ENCODE data around the gene FBXW2. TPM values are rescaled to one million over a fixed set of nuclear protein-coding genes. Genes with fewer than 3 reads are reported as not detected.
A peak's percentile ranks its signal among the peaks of the same experiment; 100 is the strongest.

FBXW2 gene
- total RNA-seq, 2 donors from 2014 or later, result 72.6 to 78.5 TPM

- Mint-ChIP-seq H3K27ac (no peak overlapping the region), H3K9me3 (no peaks in the 10 kb centered on the region), H3K4me1 (ENCODE audit: low read depth) (no peaks in the 10 kb centered on the region), H3K27me3 (ENCODE audit: low read depth) (no peaks in the 10 kb centered on the region), H3K4me3 (no peak overlapping the region), H3K36me3 (ENCODE audit: insufficient read depth in 2 of 2) (no peaks in the 10 kb centered on the region)
- DNase-seq (no peak), ATAC-seq (replicated peaks in 1 of 2) (no peak)
Observed at GRCh38 chr9:120734607-120735410, 58.4 kb downstream of the FBXW2 start.

- H3K9me3 Mint-ChIP-seq, result no peaks in the 10 kb centered on the region
- no peak for DNase-seq
- no peak for ATAC-seq (replicated peaks in 1 of 2)
- no peak overlapping the region for H3K4me3 Mint-ChIP-seq
- no peaks in the 10 kb centered on the region for H3K4me1 Mint-ChIP-seq (ENCODE audit: low read depth)
- no peaks in the 10 kb centered on the region for H3K36me3 Mint-ChIP-seq (ENCODE audit: insufficient read depth in 2 of 2)
- H3K27ac Mint-ChIP-seq, result no peak overlapping the region
- H3K27me3 Mint-ChIP-seq (ENCODE audit: low read depth), result no peaks in the 10 kb centered on the region
Observed at GRCh38 chr9:120733190-120733589, 60.0 kb downstream of the FBXW2 start.

GRCh38 chr9:120730654-120731514 lies 62.3 kb downstream of the FBXW2 start:
- Mint-ChIP-seq H3K4me1 (ENCODE audit: low read depth) (peaks cover 8% of the 10 kb centered on the region), H3K27ac (no peak overlapping the region)
- DNase-seq, result no peak

GRCh38 chr9:120729791-120730241 lies 63.4 kb downstream of the FBXW2 start:
- Mint-ChIP-seq H3K27me3 (ENCODE audit: low read depth) (no peaks in the 10 kb centered on the region), H3K36me3 (ENCODE audit: insufficient read depth in 2 of 2) (no peaks in the 10 kb centered on the region), H3K4me3 (no peak overlapping the region), H3K4me1 (ENCODE audit: low read depth) (peaks cover 8% of the 10 kb centered on the region), H3K9me3 (no peaks in the 10 kb centered on the region), H3K27ac (no peak overlapping the region)
- ATAC-seq (replicated peaks in 1 of 2) (peak in 1 of 2 donors; percentile 28), DNase-seq (no peak)

More at GRCh38 chr9:120730654-120731514, 62.3 kb downstream of the FBXW2 start:
- H3K9me3 Mint-ChIP-seq, result no peaks in the 10 kb centered on the region
- H3K36me3 Mint-ChIP-seq (ENCODE audit: insufficient read depth in 2 of 2), result no peaks in the 10 kb centered on the region
- no peak for ATAC-seq (replicated peaks in 1 of 2)
- H3K4me3 Mint-ChIP-seq, result no peak overlapping the region
- no peaks in the 10 kb centered on the region for H3K27me3 Mint-ChIP-seq (ENCODE audit: low read depth)

GRCh38 chr9:120726484-120726883 lies 66.7 kb downstream of the FBXW2 start:
- no peaks in the 10 kb centered on the region for H3K27me3 Mint-ChIP-seq (ENCODE audit: low read depth)
- H3K4me1 Mint-ChIP-seq (ENCODE audit: low read depth), result peaks cover 8% of the 10 kb centered on the region
- H3K4me3 Mint-ChIP-seq, result no peak overlapping the region
- ATAC-seq (replicated peaks in 1 of 2) (peak in 1 of 2 donors; percentile 26), DNase-seq (no peak)
- no peaks in the 10 kb centered on the region for H3K36me3 Mint-ChIP-seq (ENCODE audit: insufficient read depth in 2 of 2)
- no peaks in the 10 kb centered on the region for H3K9me3 Mint-ChIP-seq
- H3K27ac Mint-ChIP-seq, result peak overlapping the region; percentile 3

GRCh38 chr9:120725907-120726306 lies 67.3 kb downstream of the FBXW2 start:
- Mint-ChIP-seq H3K36me3 (ENCODE audit: insufficient read depth in 2 of 2) (no peaks in the 10 kb centered on the region), H3K4me1 (ENCODE audit: low read depth) (peaks cover 8% of the 10 kb centered on the region), H3K9me3 (no peaks in the 10 kb centered on the region), H3K27me3 (ENCODE audit: low read depth) (no peaks in the 10 kb centered on the region), H3K4me3 (no peak overlapping the region), H3K27ac (no peak overlapping the region)
- ATAC-seq (replicated peaks in 1 of 2), result no peak
- DNase-seq, result no peak

- no peaks in the 10 kb centered on the region for H3K27me3 Mint-ChIP-seq (ENCODE audit: low read depth)
- no peaks in the 10 kb centered on the region for H3K36me3 Mint-ChIP-seq (ENCODE audit: insufficient read depth in 2 of 2)
- no peak overlapping the region for H3K4me3 Mint-ChIP-seq
- H3K4me1 Mint-ChIP-seq (ENCODE audit: low read depth), result peaks cover 8% of the 10 kb centered on the region
- ATAC-seq (replicated peaks in 1 of 2), result no peak
- DNase-seq, result no peak
- H3K9me3 Mint-ChIP-seq, result no peaks in the 10 kb centered on the region
- H3K27ac Mint-ChIP-seq, result no peak overlapping the region
Observed at GRCh38 chr9:120724757-120725400, 68.3 kb downstream of the FBXW2 start.

- ATAC-seq (replicated peaks in 1 of 2), result no peak
- Mint-ChIP-seq H3K9me3 (no peaks in the 10 kb centered on the region), H3K27ac (no peak overlapping the region), H3K36me3 (ENCODE audit: insufficient read depth in 2 of 2) (no peaks in the 10 kb centered on the region), H3K4me3 (no peak overlapping the region), H3K27me3 (ENCODE audit: low read depth) (no peaks in the 10 kb centered on the region), H3K4me1 (ENCODE audit: low read depth) (peaks cover 8% of the 10 kb centered on the region)
- no peak for DNase-seq
Observed at GRCh38 chr9:120723565-120723964, 69.7 kb downstream of the FBXW2 start.

GRCh38 chr9:120720404-120720803 lies 72.8 kb downstream of the FBXW2 start:
- no peak for DNase-seq
- Mint-ChIP-seq H3K27me3 (ENCODE audit: low read depth) (no peaks in the 10 kb centered on the region), H3K27ac (no peak overlapping the region), H3K4me1 (ENCODE audit: low read depth) (peaks cover 12% of the 10 kb centered on the region), H3K36me3 (ENCODE audit: insufficient read depth in 2 of 2) (no peaks in the 10 kb centered on the region), H3K9me3 (no peaks in the 10 kb centered on the region), H3K4me3 (no peak overlapping the region)
- no peak for ATAC-seq (replicated peaks in 1 of 2)

- Mint-ChIP-seq H3K27me3 (ENCODE audit: low read depth) (no peaks in the 10 kb centered on the region), H3K27ac (no peak overlapping the region), H3K9me3 (no peaks in the 10 kb centered on the region), H3K4me3 (no peak overlapping the region), H3K36me3 (ENCODE audit: insufficient read depth in 2 of 2) (peaks cover 0 to 3% of the 10 kb centered on the region in 2 donors), H3K4me1 (ENCODE audit: low read depth) (peaks cover 18% of the 10 kb centered on the region)
- DNase-seq, result no peak
- no peak for ATAC-seq (replicated peaks in 1 of 2)
Observed at GRCh38 chr9:120718316-120718715, 74.9 kb downstream of the FBXW2 start.

GRCh38 chr9:120717176-120717575 lies 76.0 kb downstream of the FBXW2 start:
- Mint-ChIP-seq H3K27me3 (ENCODE audit: low read depth) (no peaks in the 10 kb centered on the region), H3K4me1 (ENCODE audit: low read depth) (peaks cover 29% of the 10 kb centered on the region), H3K27ac (no peak overlapping the region), H3K4me3 (no peak overlapping the region), H3K9me3 (no peaks in the 10 kb centered on the region), H3K36me3 (ENCODE audit: insufficient read depth in 2 of 2) (peaks cover 0 to 5% of the 10 kb centered on the region in 2 donors)
- ATAC-seq (replicated peaks in 1 of 2) (no peak), DNase-seq (no peak)

- no peak for ATAC-seq (replicated peaks in 1 of 2)
- H3K9me3 Mint-ChIP-seq, result no peaks in the 10 kb centered on the region
- no peaks in the 10 kb centered on the region for H3K27me3 Mint-ChIP-seq (ENCODE audit: low read depth)
Observed at GRCh38 chr9:120716483-120716882, 76.7 kb downstream of the FBXW2 start.

More at GRCh38 chr9:120716483-120716882, 76.7 kb downstream of the FBXW2 start:
- Mint-ChIP-seq H3K36me3 (ENCODE audit: insufficient read depth in 2 of 2) (peaks cover 0 to 5% of the 10 kb centered on the region in 2 donors), H3K27ac (no peak overlapping the region), H3K4me1 (ENCODE audit: low read depth) (peaks cover 36% of the 10 kb centered on the region), H3K4me3 (peak overlapping the region in 1 of 2 donors; percentile 24)
- DNase-seq, result no peak

Data from activated T-cell treated with anti-CD3 and anti-CD28 coated beads, Interleukin-2, amount 50 U/mL, for 72 hours (primary cell).